SU-DHL-6 (cell line): Measurements from ENCODE around the gene GSG1.

ENCODE experiments used
- CTCF ChIP-seq: fragments of 200-600 bp; sonication (generic); IDR thresholded peaks from one replicate; pipeline ENCODE4 v1.5.1; 2017; ENCODE audit warnings: antibody characterized with exemption, mild to moderate bottlenecking, low read length, moderate library complexity; ENCODE audit not compliant: insufficient read depth, poor library complexity, severe bottlenecking
- EZH2phosphoT487 ChIP-seq: fragments of 200-600 bp; sonication (generic), shearing (Covaris generic); conservative IDR thresholded peaks from 2 replicates; pipeline ENCODE4 v1.6.1; 2018; ENCODE audit warnings: mild to moderate bottlenecking, antibody characterized with exemption, low read length, moderate library complexity, mixed read lengths

GRCh38 chr12:13069380-13069779, 34.1 kb downstream of the GSG1 start:
- TF ChIP-seq CTCF (no peak), EZH2phosphoT487 (no peak)
